HG03439 (cell line): Measurements from ENCODE around the gene IQCE.

ENCODE experiments used
- ATAC-seq: cut with Tn5 transposase; IDR thresholded peaks from one replicate; pipeline ENCODE4 v1.9.1; 2021; ENCODE audit warnings: mild to moderate bottlenecking, moderate library complexity; ENCODE audit not compliant: unreplicated experiment

The IQCE gene

DNA sequence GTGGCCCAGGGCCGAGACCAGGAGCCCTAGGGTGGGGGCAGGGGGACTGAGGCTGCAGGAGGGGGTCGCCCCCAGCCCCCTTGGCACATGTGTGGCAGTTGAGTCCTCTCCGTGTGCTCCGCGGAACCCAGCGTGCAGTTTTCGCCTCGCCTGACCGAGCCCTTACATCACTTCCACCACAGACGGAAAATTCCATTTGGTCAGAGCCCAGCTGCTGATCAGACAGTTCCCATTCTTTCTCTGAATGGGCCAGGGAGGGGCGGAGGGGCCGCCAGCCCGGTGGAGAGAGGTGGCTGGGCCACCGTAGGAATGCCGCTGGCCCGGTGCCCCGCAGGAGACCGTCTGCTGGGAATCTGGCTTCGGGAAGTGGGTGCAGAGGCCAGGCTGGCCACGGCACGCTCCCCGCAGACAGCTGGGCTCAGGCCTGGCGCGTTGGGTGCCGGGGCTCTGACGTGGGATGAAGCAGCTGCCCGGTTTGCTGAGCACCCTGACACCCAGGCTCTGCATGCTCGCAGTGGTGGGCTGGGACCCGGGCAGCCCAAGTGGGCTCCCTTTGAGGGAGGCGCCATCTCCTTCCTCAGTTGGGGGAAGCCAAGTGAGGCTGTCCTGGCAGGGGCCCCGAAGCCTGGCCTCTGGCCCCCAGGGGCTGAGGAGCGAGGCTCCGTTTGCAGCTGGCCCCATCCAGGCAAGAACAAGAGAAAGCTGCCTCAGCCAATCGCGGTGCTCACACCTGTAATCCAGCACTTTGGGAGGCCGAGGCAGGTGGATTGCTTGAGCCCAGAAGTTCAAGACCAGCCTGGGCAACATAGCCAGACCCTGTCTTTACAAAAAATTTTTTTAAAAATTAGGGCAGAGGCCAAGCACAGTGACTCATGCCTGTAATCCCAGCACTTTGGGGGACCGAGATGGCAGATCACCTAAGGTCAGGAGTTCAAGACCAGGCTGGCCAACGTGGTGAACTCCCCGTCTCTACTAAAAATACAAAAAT, 82.9 kb downstream of the IQCE start:
- no peak for ATAC-seq

DNA sequence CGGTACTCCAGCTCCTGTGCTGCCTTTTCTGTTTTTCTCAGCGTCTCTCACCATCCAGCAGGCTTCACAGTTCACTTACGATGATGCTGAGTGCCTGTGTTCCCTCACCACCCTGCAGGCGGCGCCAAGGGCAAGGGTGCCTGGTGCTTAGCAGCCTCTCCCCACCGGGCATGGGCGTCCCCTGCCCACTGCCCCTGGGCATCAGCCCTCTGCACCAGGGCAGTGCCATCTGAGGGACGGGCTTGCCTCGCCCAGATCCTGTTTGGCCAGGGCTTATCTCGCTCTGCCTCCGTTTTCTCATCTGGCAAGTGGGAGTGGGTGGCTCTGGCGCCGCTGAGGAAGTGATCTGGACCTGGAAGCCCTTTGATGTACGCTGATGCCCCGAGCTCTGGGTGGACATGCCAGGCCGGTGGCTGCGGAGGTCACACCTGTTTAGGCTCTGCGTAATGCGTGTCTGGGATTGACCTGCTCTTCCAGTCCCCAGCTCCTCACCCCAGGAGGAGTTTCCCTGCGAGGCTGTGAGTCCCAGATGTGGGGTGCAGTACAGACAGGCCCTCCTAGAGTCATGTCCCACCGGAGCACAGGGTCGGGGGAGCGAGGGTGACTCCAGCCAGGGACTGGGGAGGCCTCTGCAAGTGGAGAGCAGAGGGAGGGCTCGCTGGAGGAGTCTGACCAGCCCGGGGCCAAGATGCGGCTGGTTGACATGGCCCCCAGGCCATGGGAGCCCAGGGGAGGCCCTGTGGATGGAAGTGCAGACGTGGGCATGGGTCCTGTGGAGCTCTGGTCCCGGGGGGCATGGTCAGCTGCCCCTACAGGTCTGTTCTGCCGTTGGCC, 84.8 kb downstream of the IQCE start:
- no peak for ATAC-seq

DNA sequence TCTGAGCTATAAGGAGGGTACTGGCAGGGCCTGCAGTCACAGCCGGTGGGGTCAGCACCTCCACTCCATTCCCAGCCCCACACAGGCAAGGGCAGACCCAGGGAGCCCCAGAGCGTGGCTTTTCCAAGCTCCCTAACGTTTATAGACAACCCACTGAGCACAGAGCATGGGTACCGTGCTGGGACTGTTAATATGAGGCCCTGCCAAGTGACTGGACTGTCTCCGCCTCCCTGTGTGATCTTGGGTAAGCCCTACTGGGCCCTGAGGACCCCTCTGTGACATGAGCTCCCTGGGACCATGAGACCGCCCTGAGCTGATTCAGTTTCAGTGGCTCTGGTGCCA, 85.4 kb downstream of the IQCE start:
- ATAC-seq: no peak

DNA sequence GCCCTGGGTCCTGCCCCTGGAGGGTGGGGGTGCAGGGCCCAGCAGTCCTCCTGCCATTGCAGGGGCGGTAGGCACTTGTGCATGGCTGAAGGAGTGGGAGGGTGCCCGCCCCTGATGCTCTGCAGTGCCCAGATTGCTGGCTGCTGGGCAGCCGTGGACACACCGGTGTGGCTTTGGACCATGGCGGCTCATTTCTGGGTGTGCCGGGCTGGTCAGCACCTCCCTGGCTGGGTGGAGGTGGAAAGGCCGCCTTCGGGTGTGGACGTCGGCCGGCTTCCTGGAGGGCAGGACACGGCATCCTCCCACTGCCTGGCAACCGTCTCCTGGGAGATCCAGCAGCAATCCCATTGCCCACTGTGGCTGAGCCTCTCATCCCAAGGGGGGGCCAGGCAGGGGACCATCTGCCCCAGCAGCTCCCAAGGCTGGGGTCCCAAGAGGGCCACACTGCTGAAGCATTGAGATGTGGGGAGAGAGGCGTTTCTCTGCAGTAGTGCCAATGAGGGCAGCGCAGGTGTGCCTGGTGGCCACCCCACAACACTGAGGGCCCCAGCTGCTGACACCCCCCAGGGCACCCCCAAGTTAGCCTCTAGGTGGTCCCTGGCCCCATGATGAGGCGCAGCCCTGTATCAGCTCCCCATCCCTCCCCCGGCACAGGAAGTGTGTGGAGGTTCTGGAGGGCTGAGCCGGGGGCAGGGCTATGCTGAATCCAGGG, 85.9 kb downstream of the IQCE start:
- ATAC-seq: no peak

DNA sequence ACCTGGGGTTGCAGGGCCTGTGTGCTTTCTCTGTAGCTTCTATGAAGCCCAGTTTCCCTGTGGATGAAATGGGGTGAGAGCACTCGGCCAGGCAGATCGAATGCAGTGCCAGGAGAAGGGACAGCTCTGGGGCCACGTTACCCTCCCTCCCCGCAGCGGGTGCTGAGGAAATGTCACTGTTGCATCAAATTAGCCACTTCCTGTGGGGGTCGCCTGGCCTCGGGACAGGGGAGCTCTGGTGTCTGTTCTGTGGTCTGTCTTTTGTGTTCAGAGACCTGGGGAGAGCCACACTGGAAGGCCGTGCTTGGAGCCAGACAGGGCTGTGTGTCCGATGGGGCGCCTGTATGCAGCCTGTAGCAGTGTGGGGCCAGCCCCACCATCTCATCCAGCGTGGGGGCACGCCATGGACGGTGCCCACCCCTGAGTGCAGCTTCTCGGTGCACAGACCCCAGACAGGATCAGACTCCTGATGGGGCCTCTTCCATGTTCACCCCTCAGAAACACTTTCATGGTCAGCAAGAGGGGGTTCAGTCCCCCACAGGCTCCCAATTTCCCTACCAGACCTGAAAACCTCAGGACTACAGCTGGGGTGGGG, 86.6 kb downstream of the IQCE start:
- ATAC-seq: no peak

DNA sequence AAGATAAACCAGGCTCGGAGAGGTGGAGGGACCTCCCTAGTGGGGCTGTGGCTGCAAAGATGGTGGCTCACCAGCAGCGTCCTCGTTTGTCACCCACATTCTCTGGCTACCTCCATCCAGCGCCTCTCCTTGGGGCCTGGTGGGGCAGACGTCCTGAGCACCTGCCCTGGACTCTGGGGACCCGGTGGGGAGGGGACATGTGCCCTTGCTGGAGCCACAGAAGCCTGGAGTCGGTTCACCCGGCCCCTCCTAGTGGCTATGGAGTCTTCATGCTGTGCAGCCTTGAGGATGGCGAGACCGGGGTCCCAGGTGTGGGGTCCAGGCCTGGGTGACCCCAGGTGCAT, 87.5 kb downstream of the IQCE start:
- no peak for ATAC-seq

DNA sequence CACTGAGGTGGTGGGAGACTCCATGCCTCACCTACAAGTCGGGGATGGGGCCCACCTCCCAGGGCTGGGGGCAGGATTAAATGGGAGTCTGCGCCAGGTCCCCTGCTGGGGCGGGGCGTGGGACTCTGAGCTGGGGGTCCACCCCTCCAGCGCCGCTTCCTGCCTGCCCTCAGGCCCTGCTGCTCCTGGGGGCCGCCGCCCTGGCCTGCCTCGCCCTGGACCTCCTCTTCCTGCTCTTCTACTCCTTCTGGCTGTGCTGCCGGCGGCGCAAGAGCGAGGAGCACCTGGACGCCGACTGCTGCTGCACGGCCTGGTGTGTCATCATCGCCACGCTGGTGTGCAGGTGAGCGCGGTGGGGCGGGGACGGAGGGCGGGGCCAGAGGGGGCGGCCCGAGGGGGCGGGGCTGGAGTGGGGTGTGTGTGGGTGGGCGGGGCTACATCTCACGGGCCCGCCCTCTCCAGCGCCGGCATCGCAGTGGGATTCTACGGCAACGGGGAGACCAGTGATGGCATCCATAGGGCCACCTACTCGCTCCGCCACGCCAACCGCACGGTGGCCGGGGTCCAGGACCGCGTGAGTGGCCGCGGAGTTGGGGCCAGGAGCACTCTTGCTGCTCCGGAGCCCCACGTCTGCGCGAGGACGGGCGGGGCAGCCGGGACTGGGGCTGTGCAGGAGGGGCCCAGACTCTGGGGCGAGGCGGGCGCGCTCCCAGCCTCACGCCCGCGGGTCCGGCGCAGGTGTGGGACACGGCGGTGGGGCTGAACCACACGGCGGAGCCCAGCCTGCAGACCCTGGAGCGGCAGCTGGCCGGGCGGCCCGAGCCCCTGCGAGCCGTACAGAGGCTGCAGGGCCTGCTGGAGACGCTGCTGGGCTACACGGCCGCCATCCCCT, 88.1 kb downstream of the IQCE start:
- ATAC-seq: no peak

DNA sequence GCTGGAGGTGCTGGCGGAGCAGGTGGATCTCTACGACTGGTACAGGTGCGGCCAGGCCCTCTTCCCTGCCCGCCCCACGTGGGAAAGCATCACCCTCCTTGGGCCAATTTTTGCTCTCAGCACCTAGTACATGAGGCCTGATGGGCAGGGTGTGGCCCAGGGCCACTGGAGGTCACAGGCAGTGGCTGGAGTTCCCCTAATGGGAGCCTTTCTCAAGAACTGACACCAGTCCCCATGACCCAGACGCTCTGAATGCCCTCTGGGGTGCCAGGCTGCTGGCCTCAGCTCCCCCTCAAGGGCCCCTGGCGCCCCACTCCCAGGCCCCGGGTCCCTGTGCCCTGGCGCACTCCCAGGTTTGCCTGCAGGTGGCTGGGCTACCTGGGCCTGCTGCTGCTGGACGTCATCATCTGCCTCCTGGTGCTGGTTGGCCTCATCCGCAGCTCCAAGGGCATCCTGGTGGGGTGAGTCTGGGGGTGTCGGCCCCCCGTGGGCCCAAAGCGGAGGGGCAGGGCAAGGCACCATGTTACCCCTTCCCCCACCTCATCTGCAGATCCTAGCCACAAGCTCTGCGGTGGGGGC, 88.9 kb downstream of the IQCE start:
- no peak for ATAC-seq

DNA sequence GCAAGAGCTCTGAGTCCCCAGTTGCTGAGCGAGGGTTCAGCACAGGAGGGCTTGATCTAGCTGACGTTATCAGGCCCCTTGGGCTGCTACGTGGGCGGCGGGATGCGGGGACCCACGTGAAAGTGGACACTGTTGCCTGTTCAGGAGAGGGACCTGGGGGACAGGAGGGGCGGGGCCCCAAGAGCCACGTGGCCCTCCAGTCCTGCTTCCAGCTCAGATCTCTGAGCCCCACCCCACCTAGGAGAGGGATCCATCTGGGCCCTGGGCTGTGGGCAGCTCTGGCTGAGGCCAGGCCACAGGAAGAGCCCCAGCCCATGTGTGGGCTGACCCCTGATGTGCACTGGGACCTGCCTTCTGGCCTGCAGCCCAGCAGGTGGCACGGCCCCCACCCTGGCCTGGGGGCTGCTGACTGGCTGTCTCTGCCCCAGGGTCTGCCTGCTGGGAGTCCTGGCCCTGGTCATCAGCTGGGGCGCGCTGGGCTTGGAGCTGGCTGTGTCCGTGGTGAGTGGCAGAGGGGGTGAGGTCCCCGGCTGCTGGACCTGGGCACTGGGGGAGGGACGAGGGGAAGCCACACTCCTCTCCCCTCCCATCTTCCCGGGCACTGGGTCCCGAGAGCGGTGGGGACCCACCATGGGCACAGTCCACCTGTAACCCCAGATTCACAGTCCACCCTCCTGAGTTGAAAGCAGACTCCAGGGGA, 90.5 kb downstream of the IQCE start:
- no peak for ATAC-seq

DNA sequence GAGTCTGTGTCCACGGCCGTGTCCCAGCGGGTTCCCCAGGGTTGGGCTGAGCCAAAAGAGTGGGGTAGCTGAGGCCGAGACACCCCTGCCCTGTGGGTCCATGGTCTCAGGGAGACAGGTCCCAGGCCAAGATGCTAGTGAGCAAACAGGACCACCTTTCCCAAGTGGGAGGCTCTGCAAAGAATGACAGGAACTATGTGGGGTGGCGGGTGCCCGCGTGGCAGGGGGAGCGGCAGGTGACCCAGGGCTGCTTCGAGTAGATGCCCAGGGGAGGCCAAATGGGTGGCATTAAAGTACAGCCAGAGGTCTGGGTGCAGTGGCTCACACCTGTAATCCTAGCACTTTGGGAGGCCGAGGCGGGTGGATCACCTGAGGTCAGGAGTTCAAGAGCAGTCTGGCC, 91.2 kb downstream of the IQCE start:
- no peak for ATAC-seq

DNA sequence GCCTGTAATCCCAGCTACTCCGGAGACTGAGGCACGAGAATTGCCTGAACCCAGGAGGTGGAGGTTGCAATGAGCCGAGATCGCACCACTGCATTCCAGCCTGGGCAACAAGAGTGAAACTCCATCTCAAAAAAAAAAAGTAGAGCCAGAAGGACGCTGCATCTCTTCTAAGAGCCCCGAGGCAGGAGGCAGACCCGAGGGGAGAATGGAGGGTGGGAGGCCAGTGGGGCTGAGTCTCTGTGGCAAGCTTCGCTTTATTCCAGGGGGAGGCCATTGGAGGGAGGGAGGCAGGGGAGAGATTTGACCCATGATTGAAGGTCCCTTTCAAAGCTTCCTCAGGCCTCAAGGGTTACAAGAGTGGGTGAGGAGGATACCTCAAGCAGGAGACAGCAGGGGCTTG, 91.7 kb downstream of the IQCE start:
- ATAC-seq: no peak

DNA sequence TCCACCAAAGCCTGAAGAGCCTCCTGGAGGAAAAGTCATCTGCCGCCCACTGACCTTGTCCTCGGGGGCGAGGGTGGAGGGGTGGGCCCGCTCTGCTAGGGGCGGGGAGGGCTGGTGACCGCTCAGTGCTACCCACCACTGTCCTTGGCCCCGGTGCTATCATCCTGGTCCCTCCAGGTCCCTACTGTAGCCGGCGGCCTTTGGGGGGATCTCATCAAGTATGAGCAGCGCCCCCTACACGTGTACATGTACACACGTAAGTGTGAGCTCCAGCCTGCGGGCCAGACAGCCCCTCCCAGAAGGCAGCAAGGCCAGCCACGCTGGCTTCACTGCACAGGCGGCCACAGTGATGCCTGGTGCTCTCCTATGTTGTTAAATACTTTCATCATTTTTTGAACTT, 92.6 kb downstream of the IQCE start:
- no peak for ATAC-seq

DNA sequence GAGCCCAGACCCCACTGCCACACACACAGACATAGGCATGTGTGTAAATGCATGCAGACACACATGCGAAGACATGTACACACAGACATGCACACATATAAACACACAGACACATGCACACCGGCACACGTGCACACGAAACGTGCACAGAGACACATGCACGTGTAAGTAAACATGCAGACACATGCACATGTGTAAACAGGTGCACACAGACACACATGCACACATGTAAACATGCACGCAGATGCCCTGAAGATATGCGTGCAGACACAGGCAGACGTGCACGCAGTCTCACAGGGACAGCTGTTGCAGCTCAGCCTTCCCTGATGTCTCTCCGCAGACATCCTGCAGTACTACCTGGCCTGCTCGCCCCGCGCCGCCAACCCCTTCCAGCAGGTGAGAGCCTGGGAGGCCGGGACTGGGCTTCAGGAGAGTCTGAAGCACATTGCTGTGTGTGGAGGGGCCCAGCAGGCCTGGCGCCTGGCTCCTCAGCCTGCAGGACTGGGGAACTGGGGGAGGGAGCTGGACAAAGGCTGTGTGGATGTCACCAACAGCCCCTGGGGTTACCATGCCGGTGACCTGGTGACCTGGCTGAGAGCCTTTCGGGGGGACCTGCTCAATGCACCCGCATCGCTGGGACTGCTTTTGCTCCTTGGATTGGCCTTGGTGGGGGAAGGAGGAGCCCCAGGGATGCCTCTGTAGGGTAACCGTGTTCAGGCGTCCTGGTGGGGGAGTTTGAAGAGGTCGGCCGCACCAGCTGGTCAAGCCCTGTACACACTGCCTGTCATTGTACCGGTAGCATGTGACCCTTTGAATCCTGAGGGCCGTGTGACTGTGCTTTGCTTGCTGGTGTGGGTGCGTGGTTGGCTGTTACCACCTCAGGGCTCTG, 93.3 kb downstream of the IQCE start:
- no peak for ATAC-seq

DNA sequence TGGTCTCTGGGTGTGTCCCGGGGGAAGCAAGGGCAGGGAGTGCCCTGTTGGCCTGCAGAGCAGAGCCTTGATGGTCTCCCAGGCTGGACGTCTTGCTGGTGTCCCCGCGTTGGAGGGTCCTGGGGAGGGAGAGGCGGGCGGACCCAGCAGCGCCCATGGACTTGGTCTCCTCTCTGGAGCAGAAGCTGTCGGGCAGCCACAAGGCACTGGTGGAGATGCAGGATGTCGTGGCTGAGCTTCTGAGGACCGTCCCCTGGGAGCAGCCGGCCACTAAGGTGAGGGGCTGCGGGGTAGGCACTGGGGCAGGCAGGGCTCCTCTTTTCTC, 93.9 kb downstream of the IQCE start:
- ATAC-seq: no peak

DNA sequence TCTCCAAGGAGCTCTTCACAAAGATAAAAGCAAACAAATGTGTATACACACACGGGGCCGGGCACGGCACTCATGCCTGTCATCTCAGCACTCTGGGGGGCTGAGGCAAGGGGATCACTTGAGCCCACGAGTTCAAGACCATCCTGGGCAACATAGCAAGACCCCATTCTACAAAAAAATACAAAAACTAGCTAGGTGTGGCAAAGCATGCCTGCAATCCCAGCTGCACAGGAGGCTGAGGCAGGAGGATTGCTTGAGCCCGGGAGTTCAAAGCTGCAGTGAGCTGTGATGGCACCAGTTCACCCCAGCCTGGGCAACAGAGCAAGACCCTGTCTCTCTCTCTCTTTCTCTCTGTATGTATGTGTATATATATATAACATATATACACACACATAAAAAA, 95.3 kb downstream of the IQCE start:
- no peak for ATAC-seq

DNA sequence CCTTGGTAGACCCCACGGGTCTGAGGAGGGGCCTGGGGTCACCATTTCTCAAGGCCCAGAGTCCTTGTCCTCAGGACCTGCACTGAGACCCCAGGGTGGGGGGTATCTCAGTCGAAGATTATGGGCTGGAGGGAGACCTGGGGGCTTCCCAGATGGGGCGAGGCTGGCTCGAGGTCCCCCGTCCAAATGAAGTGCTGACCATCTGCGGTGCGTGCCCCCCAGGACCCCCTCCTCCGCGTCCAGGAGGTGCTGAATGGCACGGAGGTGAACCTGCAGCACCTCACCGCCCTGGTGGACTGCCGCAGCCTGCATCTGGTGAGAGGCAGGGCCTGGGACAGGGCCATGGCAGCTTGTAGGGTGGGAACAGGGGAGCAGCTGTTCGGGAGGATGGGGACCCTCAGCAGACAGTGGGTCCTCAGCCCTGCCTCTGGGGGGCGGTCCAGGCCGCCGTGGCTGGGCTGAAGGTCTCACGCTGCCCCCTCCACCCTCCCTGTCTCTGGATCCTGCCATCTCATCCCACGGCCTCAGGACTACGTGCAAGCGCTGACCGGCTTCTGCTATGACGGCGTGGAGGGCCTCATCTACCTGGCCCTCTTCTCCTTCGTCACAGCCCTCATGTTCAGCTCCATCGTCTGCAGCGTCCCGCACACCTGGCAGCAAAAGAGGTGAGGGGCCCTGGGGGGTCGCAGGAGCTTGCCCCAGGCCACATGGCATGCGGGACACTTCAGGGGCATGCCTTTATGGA, 97.3 kb downstream of the IQCE start:
- no peak for ATAC-seq

DNA sequence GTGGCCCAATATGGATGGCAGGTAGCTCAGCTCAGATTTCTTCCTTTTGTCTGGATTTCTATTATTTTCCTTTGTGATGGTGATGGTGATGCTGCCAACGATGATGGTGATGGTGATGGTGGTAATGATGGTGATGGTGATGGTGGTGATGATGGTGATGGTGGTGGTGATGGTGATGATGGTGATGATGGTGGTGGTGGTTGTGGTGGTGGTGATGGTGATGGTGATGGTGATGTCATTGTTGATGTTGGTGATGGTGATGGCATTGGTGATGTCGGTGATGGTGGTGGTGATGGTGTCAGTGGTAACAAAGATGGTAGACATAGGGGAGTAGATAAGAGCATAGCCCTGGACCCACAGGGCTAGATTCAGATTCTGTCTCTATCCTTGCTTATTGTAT, 98.4 kb downstream of the IQCE start:
- no peak for ATAC-seq
